ENCODE results near the gene GOLGA8M. TPM values are rescaled to one million over a fixed set of nuclear protein-coding genes. Genes with fewer than 3 reads are reported as not detected.
"Not testable (repeated sequence)": the region's sequence is repeated elsewhere in the genome, so short reads cannot be mapped to it uniquely, and the experiment has no call there.

GOLGA8M gene
- total RNA-seq = under 1 TPM in 1 of 2 donors, not detected in 1; 0.31 TPM

- not testable (repeated sequence) for H3K27me3 ChIP-seq; H3K36me3 ChIP-seq; H3K4me1 ChIP-seq; H3K4me3 ChIP-seq; H3K9me3 ChIP-seq; H3K27ac ChIP-seq; DNase-seq (ENCODE audit: low spot score)
Measured at GRCh38 chr15:28712270-28712669, at the start of gene GOLGA8M. TSS of gene GOLGA8M (minus strand) at chr15:28712421. CDS start at chr15:28712323, 98 bp downstream.

- not testable (repeated sequence) for H3K27me3 ChIP-seq; DNase-seq (ENCODE audit: low spot score); H3K9me3 ChIP-seq; H3K27ac ChIP-seq; H3K36me3 ChIP-seq; H3K4me1 ChIP-seq; H3K4me3 ChIP-seq
Measured at GRCh38 chr15:28742890-28743289, 30.7 kb upstream of the GOLGA8M start.

DNA sequence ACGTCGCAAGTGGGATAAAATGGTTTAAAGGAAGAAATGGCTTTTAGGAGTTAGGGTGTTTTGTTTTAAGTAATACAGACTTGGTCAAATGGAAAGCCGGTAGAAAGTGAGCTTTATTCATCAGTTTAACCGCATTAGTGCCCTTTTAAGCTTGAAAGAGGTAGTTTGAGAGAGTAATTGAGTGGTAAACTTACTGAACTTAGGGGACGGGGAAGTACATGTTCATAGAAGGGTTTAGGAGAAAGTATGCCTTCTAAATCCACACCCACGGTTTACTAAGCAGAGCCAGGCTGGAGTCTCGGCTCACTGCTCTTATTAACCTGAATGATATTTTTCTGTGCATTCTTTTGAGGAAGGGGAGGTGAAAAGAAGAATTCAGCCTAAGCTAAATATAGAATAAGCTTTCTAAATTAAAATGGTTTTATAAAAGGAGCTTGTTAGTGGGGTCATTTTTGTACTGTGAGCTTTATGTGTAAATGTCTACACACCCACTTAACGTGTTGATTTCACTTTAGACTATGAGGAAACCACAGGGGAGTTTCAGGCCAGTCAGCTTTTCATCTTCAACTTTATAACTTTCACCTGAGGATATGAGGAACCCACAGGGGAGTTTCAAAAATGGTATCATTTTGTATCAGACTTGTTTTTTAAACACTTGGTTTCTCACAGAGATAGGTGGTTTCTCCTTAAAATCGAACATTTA lies 26.5 kb upstream of the GOLGA8M start:
- peak overlapping the region; percentile 71 to 82 for H3K27ac ChIP-seq
- peak overlapping the region; percentile 31 to 56 for H3K4me3 ChIP-seq

GRCh38 chr15:28738200-28738561 lies 26.0 kb upstream of the GOLGA8M start:
- H3K27me3 ChIP-seq; H3K9me3 ChIP-seq; DNase-seq (ENCODE audit: low spot score); H3K36me3 ChIP-seq; H3K4me1 ChIP-seq: not testable (repeated sequence)
- peak overlapping the region; percentile 47 to 56 for H3K4me3 ChIP-seq
- H3K27ac ChIP-seq = peak overlapping the region; percentile 83 to 85

More for the DNA sequence above, 26.5 kb upstream of the GOLGA8M start:
- DNase-seq (ENCODE audit: low spot score); H3K27me3 ChIP-seq; H3K9me3 ChIP-seq; H3K4me1 ChIP-seq; H3K36me3 ChIP-seq: not testable (repeated sequence)

DNA sequence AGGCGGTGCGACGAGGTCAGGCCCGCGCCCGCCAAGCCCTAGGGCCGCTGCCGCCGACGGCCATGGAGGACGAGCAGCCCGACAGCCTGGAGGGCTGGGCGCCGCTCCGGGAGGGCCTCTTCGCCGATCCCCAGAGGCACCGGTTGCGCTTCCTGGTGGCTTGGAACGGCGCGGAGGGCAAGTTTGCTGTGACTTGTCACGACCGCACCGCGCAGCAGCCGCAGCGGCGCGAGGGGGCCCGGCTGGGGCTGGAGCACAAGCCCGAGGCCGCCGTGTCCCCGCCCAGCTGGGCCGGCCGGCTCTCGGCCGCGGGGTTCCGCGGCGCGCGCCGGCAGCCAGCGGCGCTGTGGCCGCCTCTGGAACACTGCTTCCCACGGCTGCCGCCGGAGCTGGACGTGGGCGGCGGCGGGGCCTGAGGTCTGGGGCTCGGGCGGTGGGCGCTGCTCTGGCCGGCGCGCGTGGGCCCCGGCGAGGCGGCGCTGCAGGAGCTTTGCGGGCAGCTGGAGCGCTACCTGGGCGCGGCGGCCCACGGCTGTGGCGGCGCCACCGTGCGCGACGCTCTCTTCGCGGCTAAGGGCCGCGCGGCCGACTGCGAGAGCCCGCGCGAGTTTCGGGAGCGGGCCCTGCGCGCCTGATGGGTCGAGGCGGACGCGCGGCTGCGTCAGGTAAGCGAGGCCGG lies 25.4 kb upstream of the GOLGA8M start:
- H3K4me3 ChIP-seq = peak overlapping the region; percentile 47 to 56
- H3K4me1 ChIP-seq; H3K36me3 ChIP-seq; DNase-seq (ENCODE audit: low spot score); H3K9me3 ChIP-seq; H3K27me3 ChIP-seq: not testable (repeated sequence)
- H3K27ac ChIP-seq = peak overlapping the region; percentile 83 to 85

- not testable (repeated sequence) for H3K36me3 ChIP-seq; H3K4me1 ChIP-seq; H3K27ac ChIP-seq; H3K27me3 ChIP-seq; H3K9me3 ChIP-seq; H3K4me3 ChIP-seq; DNase-seq (ENCODE audit: low spot score)
Measured at GRCh38 chr15:28728061-28728460, 15.8 kb upstream of the GOLGA8M start.

- not testable (repeated sequence) for H3K27ac ChIP-seq; H3K9me3 ChIP-seq; H3K27me3 ChIP-seq; H3K36me3 ChIP-seq; H3K4me3 ChIP-seq; H3K4me1 ChIP-seq; DNase-seq (ENCODE audit: low spot score)
Measured at GRCh38 chr15:28727026-28727425, 14.8 kb upstream of the GOLGA8M start.

GRCh38 chr15:28726102-28726501 lies 13.9 kb upstream of the GOLGA8M start:
- no peak for DNase-seq (ENCODE audit: low spot score)
- Histone ChIP-seq H3K9me3 (no peaks in the 10 kb centered on the region), H3K27me3 (no peaks in the 10 kb centered on the region), H3K4me1 (no peaks in the 10 kb centered on the region), H3K36me3 (no peaks in the 10 kb centered on the region), H3K27ac (no peak overlapping the region), H3K4me3 (no peak overlapping the region)
- TF ChIP-seq, protein P1, sequence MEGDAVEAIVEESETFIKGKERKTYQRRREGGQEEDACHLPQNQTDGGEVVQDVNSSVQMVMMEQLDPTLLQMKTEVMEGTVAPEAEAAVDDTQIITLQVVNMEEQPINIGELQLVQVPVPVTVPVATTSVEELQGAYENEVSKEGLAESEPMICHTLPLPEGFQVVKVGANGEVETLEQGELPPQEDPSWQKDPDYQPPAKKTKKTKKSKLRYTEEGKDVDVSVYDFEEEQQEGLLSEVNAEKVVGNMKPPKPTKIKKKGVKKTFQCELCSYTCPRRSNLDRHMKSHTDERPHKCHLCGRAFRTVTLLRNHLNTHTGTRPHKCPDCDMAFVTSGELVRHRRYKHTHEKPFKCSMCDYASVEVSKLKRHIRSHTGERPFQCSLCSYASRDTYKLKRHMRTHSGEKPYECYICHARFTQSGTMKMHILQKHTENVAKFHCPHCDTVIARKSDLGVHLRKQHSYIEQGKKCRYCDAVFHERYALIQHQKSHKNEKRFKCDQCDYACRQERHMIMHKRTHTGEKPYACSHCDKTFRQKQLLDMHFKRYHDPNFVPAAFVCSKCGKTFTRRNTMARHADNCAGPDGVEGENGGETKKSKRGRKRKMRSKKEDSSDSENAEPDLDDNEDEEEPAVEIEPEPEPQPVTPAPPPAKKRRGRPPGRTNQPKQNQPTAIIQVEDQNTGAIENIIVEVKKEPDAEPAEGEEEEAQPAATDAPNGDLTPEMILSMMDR (IDR thresholded peaks at IDR 0.05) = no peak

DNA sequence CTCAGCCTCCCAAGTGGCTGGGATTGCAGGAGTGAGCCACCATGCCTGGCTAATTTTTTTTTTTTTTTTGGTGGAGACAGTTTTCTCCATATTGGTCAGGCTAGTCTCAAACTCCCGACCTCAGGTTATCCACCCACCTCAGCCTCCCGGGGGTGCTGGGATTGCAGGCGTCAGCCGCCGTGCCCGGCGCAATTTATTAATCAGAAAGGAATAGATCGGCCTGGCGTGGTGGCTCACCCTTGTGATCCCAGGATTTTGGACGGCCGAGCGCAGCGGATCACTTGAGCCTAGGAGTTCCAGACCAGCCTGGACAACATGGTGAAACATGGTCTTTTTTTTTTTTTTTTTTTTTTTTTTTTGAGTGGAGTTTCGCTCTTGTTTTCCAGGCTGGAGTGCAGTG lies 13.3 kb upstream of the GOLGA8M start:
- DNase-seq (ENCODE audit: low spot score) = no peak
- Histone ChIP-seq H3K36me3 (no peaks in the 10 kb centered on the region), H3K9me3 (no peaks in the 10 kb centered on the region), H3K4me1 (no peaks in the 10 kb centered on the region), H3K27me3 (no peaks in the 10 kb centered on the region), H3K4me3 (no peak overlapping the region), H3K27ac (no peak overlapping the region)
- TF ChIP-seq, protein P1 (IDR thresholded peaks at IDR 0.05) = no peak

GRCh38 chr15:28723986-28724385 lies 11.8 kb upstream of the GOLGA8M start:
- not testable (repeated sequence) for H3K27me3 ChIP-seq; H3K27ac ChIP-seq; DNase-seq (ENCODE audit: low spot score); H3K4me3 ChIP-seq; H3K36me3 ChIP-seq; H3K4me1 ChIP-seq; H3K9me3 ChIP-seq

GRCh38 chr15:28719626-28720025 lies 7.4 kb upstream of the GOLGA8M start:
- not testable (repeated sequence) for DNase-seq (ENCODE audit: low spot score); H3K9me3 ChIP-seq; H3K27ac ChIP-seq; H3K4me1 ChIP-seq; H3K4me3 ChIP-seq; H3K27me3 ChIP-seq; H3K36me3 ChIP-seq

DNA sequence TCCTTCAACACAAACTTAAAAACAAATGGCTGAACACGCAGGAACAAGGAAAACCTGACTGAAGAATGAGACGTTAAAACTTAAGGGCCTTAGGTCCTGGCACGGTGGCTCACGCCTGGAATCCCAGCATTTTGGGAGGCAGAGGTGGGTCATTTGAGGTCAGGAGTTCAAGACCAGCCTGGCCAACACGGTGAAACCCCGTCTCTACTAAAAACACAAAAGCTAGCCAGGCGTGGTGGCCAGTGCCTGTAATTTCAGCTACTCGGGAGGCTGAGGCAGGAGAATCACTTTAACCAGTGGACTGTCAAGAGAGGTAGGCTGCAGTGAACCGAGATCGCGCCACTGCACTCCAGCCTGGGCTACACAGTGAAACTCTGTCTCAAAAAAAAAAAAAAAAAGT lies 6.4 kb upstream of the GOLGA8M start:
- DNase-seq (ENCODE audit: low spot score); H3K36me3 ChIP-seq; H3K4me1 ChIP-seq; H3K27me3 ChIP-seq; H3K27ac ChIP-seq; H3K4me3 ChIP-seq; H3K9me3 ChIP-seq: not testable (repeated sequence)

DNA sequence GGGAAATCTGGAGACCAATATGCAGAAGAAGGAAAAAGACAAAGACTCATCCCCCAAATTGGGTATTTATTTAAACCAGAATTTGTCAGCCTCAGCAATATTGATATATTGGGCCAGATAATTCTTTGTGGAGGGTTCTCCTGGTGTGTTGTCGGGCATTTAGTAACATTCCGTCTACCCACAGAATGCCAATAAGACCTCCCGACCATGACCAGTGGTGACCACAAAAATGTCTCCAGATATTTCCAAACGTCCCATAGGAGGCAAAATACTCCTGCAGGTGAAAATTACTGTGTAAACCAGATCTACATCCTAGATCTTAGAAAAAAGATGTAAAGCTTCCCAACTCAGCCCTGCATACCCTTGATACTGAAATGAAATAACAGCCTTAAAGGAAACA lies 2.0 kb upstream of the GOLGA8M start:
- H3K4me3 ChIP-seq; H3K27ac ChIP-seq; DNase-seq (ENCODE audit: low spot score); H3K36me3 ChIP-seq; H3K4me1 ChIP-seq; H3K27me3 ChIP-seq; H3K9me3 ChIP-seq: not testable (repeated sequence)
